Measurements from ENCODE around the gene SBSN.

Gene SBSN

GRCh38 chr19:35533201-35533821, 5.2 kb upstream of the SBSN start, which contains the start of gene GAPDHS:
TSS of gene GAPDHS (plus strand) at chr19:35533456. CDS start at chr19:35533528, 72 bp downstream.
- TF ChIP-seq POLR2A (IDR thresholded peaks at IDR 0.05; ENCODE audit: low read length) (no peak), GATA1 (IDR thresholded peaks at IDR 0.05; ENCODE audit: low read depth, low read length) (no peak)
- DNase-seq = no peak

DNA sequence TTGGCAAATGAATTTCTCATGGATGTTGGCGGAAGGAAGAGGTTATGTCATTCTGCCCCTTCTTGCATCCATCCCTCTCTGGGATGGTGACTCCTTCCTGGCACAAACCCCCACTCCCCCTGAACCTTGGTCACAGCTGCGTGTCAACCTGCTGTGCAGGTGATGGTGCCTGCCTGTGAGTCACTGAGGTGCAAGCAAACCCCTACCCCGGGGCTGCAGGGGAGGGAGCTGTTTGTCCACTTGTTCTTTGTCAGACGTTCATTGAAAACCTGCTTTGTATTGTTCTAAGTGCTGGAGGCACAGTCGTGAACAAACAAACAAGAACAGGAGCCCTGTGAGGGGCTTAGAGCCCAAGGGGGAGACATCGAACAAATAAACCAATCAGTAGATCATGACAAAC, 3.2 kb upstream of the SBSN start:
- no peak for DNase-seq
- TF ChIP-seq POLR2A (IDR thresholded peaks at IDR 0.05; ENCODE audit: low read length) (no peak), GATA1 (IDR thresholded peaks at IDR 0.05; ENCODE audit: low read depth, low read length) (no peak)

DNA sequence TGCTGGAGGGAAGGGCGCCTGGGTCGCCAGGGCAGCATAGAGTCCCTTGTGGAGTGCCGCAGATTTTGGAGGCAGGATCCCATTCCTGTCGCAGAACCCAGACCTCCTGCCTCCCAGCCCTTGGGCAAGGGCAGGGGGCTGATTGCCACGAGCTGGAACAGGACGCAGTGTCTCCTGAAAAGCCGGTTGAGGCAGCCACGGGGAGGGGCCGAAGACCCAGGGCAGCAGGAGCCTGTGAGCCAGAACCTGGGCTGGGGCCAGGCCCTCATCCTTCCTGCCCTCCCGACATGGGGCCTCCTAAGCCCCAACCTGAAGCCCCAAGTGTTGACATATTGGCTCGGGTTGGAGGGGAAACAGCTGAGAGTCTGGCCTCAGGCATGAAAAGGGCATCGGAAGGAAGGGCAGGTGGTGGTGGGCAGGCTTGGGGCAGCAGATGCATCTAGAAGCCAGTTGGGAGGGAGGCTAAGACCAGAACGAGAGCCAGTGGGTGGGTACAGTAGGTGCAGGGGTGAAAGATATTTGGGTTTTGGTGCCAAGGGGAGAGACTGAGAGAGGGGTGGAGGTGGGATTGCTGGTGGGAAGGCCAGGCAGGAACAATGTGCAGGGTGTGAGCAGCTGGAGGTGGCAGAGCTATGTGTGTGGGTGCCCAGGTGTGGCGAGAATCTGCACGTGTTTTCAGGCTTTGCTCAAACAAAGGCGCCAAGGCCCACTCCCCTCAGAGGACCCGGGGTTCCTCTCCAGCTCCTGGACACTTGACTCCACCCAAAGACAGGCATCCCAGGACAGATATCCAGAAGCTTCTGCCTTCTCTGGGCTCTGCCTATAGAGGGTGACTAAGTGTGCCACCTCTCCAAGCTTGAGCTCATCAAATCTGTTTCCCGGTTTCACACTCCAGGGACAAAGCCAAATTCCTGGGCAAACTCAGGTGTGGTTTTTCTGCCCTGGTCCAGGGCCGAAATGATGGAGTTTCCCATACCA, 1.4 kb upstream of the SBSN start:
- TF ChIP-seq POLR2A (IDR thresholded peaks at IDR 0.05; ENCODE audit: low read length) (no peak), GATA1 (IDR thresholded peaks at IDR 0.05; ENCODE audit: low read depth, low read length) (no peak)
- no peak for DNase-seq

- TF ChIP-seq GATA1 (IDR thresholded peaks at IDR 0.05; ENCODE audit: low read depth, low read length) (no peak), POLR2A (IDR thresholded peaks at IDR 0.05; ENCODE audit: low read length) (no peak)
- no peak for DNase-seq
Measured at GRCh38 chr19:35525873-35526272, 2.2 kb downstream of the SBSN start.

GRCh38 chr19:35524181-35524837, 3.8 kb downstream of the SBSN start:
- DNase-seq = no peak
- no peak for TF ChIP-seq POLR2A (IDR thresholded peaks at IDR 0.05; ENCODE audit: low read length)

DNA sequence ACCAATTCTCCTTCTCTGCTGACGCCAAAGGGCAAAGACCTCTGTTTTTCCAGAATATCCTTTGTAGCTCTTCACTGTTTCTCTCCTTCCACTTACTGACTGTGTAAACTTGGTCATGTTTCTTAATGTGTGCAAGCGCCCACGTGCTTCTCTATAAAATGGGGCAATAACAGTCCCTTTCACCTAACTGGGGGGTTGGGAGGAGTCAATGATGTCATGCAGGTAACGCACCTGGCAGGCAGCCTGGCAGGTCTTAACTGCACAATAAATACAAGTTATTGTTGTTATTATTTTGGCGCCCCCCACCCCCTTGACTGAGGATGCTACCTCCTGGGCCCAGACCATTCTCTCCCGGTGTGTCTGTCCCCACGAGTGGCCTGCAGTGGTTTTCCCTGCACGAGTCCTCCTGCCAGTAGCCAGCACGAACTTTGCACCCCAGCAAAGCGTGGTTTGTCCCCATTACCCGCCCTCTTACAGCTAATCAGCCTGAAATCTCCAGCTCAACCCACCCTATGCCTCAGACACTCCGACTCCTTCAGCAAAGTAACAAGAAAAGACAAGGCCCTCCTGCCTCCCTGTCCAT, 5.3 kb downstream of the SBSN start:
- no peak for DNase-seq
- TF ChIP-seq POLR2A (IDR thresholded peaks at IDR 0.05; ENCODE audit: low read length) (no peak), GATA1 (IDR thresholded peaks at IDR 0.05; ENCODE audit: low read depth, low read length) (no peak)

GRCh38 chr19:35521124-35521743, 6.9 kb downstream of the SBSN start:
- TF ChIP-seq GATA1 (IDR thresholded peaks at IDR 0.05; ENCODE audit: low read depth, low read length) (no peak), POLR2A (IDR thresholded peaks at IDR 0.05; ENCODE audit: low read length) (no peak)
- no peak for DNase-seq

DNA sequence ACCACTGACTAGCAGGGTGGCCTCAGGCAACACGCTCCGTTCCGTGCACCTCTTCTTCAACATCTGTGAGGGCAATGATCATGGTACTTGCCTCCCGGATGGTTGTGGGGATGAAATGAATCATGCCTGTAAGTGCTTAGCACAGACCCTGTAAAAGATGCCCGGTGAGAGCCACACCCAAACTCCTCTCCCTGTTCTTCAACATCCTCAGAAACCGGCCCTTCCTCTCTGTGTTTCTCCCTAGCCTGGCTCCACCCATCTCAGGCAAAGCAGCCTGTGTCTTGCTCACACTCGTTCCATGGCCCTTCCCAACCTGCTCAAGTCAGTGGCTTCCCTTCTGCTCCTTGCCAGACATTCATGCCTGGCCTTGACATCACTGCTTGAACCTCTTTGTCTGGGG, 8.8 kb downstream of the SBSN start:
- DNase-seq = no peak
- TF ChIP-seq GATA1 (IDR thresholded peaks at IDR 0.05; ENCODE audit: low read depth, low read length) (no peak), POLR2A (IDR thresholded peaks at IDR 0.05; ENCODE audit: low read length) (no peak)

DNA sequence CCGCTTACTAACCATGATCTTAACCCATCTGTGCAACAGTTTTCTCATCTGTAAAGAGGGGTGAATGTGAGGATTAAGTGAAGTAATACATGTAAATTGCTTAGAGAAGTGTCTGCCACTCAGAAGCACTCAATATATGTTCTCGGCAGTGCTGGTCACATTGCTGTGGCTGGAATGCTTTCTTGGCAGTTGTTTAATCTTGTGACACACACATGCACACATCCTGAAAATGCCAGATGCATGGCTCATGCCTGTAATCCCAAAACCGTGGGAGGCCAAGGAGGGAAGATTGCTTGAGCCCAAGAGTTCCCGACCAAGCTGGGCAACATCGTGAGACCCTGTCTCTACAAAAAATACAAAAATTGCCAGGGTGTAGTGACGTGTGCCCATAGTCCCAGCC, 9.8 kb downstream of the SBSN start:
- no peak for TF ChIP-seq GATA1 (IDR thresholded peaks at IDR 0.05; ENCODE audit: low read depth, low read length)
- TF ChIP-seq POLR2A (IDR thresholded peaks at IDR 0.05; ENCODE audit: low read length) = no peak
- DNase-seq = no peak

DNA sequence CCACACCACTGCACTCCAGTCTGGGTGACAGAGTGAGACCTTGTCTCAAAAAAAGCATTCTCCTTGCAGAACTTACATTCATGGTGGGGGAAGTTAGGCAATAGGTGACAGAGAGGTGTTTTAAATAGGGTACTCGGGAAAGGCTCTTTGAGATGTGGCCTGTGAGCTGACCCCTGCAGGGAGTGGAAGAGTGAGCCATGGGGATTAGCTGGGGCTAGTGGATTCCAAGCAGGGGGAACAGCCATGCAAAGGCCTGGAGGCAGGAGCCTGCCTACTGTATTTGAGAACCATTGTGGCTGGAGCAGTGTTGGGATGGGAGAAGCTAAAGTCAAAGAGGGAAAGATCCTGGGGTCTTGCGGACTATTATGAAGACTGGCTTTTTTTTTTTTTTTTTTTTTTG, 10.8 kb downstream of the SBSN start:
- DNase-seq = no peak
- TF ChIP-seq POLR2A (IDR thresholded peaks at IDR 0.05; ENCODE audit: low read length) (no peak), GATA1 (IDR thresholded peaks at IDR 0.05; ENCODE audit: low read depth, low read length) (no peak)

DNA sequence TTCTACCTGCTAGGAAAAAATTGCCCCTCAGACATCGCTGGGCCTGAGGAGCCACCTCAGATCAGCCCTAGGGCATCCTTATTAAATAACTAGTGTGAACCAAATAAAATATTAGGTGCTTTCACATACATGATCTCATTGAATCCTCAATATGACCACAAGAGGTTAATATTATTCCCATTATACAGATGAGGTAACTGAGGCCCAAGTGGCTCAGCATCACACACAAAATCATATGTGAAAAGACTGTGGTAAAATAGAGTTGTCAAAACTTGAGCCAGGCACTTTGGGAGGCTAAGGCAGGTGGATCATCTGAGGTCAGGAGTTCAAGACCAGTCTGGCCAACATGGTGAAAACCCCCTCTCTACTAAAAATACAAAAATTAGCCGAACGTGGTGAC, 11.8 kb downstream of the SBSN start:
- no peak for DNase-seq
- TF ChIP-seq GATA1 (IDR thresholded peaks at IDR 0.05; ENCODE audit: low read depth, low read length) (no peak), POLR2A (IDR thresholded peaks at IDR 0.05; ENCODE audit: low read length) (no peak)

DNA sequence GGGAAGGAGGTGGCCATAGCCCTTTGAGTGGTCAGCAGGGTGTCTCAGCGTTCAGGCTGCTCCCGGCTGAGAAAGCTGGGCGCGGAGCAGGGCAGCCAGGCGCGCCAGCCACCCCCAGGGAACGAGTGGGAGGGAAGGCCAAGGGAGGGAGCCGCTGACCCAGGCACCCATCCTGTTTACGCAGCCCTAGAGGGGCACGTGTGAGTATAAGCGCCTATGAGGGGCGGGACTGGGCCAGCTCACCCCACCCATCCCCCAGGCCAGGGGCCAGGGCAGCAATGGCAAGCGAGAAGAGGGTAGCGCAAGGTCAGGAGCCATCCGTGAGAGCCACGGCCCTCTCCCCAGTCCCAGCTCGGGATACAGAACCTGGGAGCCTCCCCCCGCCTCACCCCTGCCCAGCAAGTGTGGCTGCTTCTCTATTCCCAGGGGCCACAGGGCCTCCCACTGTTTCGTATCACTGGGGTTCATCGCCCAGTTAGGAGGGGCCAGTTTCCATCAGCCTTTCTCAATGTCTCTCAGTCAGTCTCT, 13.8 kb downstream of the SBSN start:
- TF ChIP-seq GATA1 (IDR thresholded peaks at IDR 0.05; ENCODE audit: low read depth, low read length) = no peak
- TF ChIP-seq POLR2A (IDR thresholded peaks at IDR 0.05; ENCODE audit: low read length) = no peak

GRCh38 chr19:35513628-35514281, 14.4 kb downstream of the SBSN start, which contains the start of gene DMKN:
TSS of gene DMKN (minus strand) at chr19:35513649. CDS start at chr19:35513475, 174 bp downstream.
- DNase-seq = no peak
- no peak for TF ChIP-seq GATA1 (IDR thresholded peaks at IDR 0.05; ENCODE audit: low read depth, low read length)
- TF ChIP-seq POLR2A (IDR thresholded peaks at IDR 0.05; ENCODE audit: low read length) = no peak

More for the DNA sequence above, 13.8 kb downstream of the SBSN start:
- no peak for DNase-seq

Data from erythroblast (primary cell).